Activated T-helper 9 cell treated with anti-CD3 and anti-CD28 coated beads, Interleukin-2, amount 50 U/mL, for 16 hours (primary cell): Measurements from ENCODE around the gene BTG4.

ENCODE experiments used
- DNase-seq: peaks from one replicate; pipeline ENCODE4 v3.0.0-alpha.2; 2020; ENCODE audit warnings: low read depth

The BTG4 gene

GRCh38 chr11:111537336-111537860 lies 25.2 kb upstream of the BTG4 start:
- DNase-seq = no peak

- no peak for DNase-seq
Measured at GRCh38 chr11:111535281-111535680, 23.1 kb upstream of the BTG4 start.

- no peak for DNase-seq
Measured at GRCh38 chr11:111532365-111532709, 20.2 kb upstream of the BTG4 start.

- no peak for DNase-seq
Measured at GRCh38 chr11:111531687-111532364, 19.6 kb upstream of the BTG4 start.

- no peak for DNase-seq
Measured at GRCh38 chr11:111531136-111531535, 18.9 kb upstream of the BTG4 start.

- DNase-seq = no peak
Measured at GRCh38 chr11:111530091-111530490, 17.9 kb upstream of the BTG4 start.

GRCh38 chr11:111528557-111528956 lies 16.4 kb upstream of the BTG4 start:
- no peak for DNase-seq

- no peak for DNase-seq
Measured at GRCh38 chr11:111527279-111527678, 15.1 kb upstream of the BTG4 start.

GRCh38 chr11:111526501-111526900 lies 14.3 kb upstream of the BTG4 start:
- DNase-seq = no peak

GRCh38 chr11:111525456-111525855 lies 13.3 kb upstream of the BTG4 start:
- no peak for DNase-seq

- DNase-seq = no peak
Measured at GRCh38 chr11:111524056-111524455, 11.9 kb upstream of the BTG4 start.

- no peak for DNase-seq
Measured at GRCh38 chr11:111523343-111523742, 11.2 kb upstream of the BTG4 start.

- no peak for DNase-seq
Measured at GRCh38 chr11:111522426-111522825, 10.2 kb upstream of the BTG4 start.

GRCh38 chr11:111521135-111521534 lies 8.9 kb upstream of the BTG4 start:
- no peak for DNase-seq

- DNase-seq = no peak
Measured at GRCh38 chr11:111520560-111520959, 8.4 kb upstream of the BTG4 start.

- DNase-seq = no peak
Measured at GRCh38 chr11:111518668-111519067, 6.5 kb upstream of the BTG4 start.

- no peak for DNase-seq
Measured at GRCh38 chr11:111515591-111515990, 3.4 kb upstream of the BTG4 start.

- DNase-seq = no peak
Measured at GRCh38 chr11:111514216-111515031, 2.2 kb upstream of the BTG4 start, which contains the start of gene HOATZ. Gene HOATZ, plus strand, starts transcription at chr11:111514778. Its CDS starts 7 bp downstream, at chr11:111514785.

- DNase-seq = no peak
Measured at GRCh38 chr11:111513240-111513605, 1.0 kb upstream of the BTG4 start.

GRCh38 chr11:111510311-111510710 lies 1.9 kb downstream of the BTG4 start:
- DNase-seq = no peak

- no peak for DNase-seq
Measured at GRCh38 chr11:111502611-111503010, 9.6 kb downstream of the BTG4 start.

- DNase-seq = no peak
Measured at GRCh38 chr11:111500481-111500880, 11.7 kb downstream of the BTG4 start.

GRCh38 chr11:111499483-111499882 lies 12.7 kb downstream of the BTG4 start:
- no peak for DNase-seq
